Activated CD4-positive, alpha-beta T cell treated with anti-CD3 and anti-CD28 coated beads for 36 hours (primary cell): Measurements from ENCODE around the gene HSCB. TPM values are rescaled to one million over a fixed set of nuclear protein-coding genes. Genes with fewer than 3 reads are reported as not detected.

Experiments
- ATAC-seq: fragments of 200-7000 bp; cut with Tn5 transposase; one replicate; pipeline ENCODE4 v1.10.0; 2021; ENCODE audit warnings: mild to moderate bottlenecking, moderate library complexity
- CTCF ChIA-PET: fragments of 350-600 bp; sonication (Branson Sonifier 250); formaldehyde crosslinking; loops from one replicate; lab custom pipeline; 2021; ENCODE audit warnings: antibody characterized with exemption; lab: Charles Lee
- POLR2A ChIA-PET: fragments of 350-600 bp; sonication (Branson Sonifier 250); formaldehyde crosslinking; loops from one replicate; lab custom pipeline; 2021; ENCODE audit warnings: antibody characterized with exemption, inconsistent platforms; lab: Charles Lee
- DNase-seq: peaks from one replicate; pipeline ENCODE4 v3.0.0-alpha.2; 2020
- H3K27ac Mint-ChIP-seq: one replicate; pipeline ENCODE4 v1.8.0; 2021; ENCODE audit warnings: mixed read lengths
- H3K27me3 Mint-ChIP-seq: one replicate; pipeline ENCODE4 v1.8.0; 2021; ENCODE audit warnings: mixed read lengths
- H3K36me3 Mint-ChIP-seq: one replicate; pipeline ENCODE4 v1.8.0; 2021; ENCODE audit warnings: low read depth, mixed read lengths
- H3K4me1 Mint-ChIP-seq: one replicate; pipeline ENCODE4 v1.8.0; 2021; ENCODE audit warnings: mixed read lengths
- H3K4me3 Mint-ChIP-seq: one replicate; pipeline ENCODE4 v1.8.0; 2021; ENCODE audit warnings: mild to moderate bottlenecking, moderate library complexity, mixed read lengths
- H3K9me3 Mint-ChIP-seq: one replicate; pipeline ENCODE4 v1.8.0; 2021; ENCODE audit warnings: low read depth, mixed read lengths
- intact Hi-C, 2 experiments: fragments of 100-400 bp; cut with DNase I in 1 of 2; cut with micrococcal nuclease in 1 of 2; formaldehyde crosslinking; loops; one replicate each; pipeline versions ENCODE4 v1.14.2 to v1.15.1; 2022 to 2024; cut with DNase I, micrococcal nuclease
- total RNA-seq, 2 experiments: library from RNA; stranded (reverse); gene quantifications; one replicate each; pipeline ENCODE4 v1.2.3, GENCODE V29; 2021

HSCB gene
- total RNA-seq, 2 experiments from 2014 or later: 16.5 to 18.5 TPM

DNA sequence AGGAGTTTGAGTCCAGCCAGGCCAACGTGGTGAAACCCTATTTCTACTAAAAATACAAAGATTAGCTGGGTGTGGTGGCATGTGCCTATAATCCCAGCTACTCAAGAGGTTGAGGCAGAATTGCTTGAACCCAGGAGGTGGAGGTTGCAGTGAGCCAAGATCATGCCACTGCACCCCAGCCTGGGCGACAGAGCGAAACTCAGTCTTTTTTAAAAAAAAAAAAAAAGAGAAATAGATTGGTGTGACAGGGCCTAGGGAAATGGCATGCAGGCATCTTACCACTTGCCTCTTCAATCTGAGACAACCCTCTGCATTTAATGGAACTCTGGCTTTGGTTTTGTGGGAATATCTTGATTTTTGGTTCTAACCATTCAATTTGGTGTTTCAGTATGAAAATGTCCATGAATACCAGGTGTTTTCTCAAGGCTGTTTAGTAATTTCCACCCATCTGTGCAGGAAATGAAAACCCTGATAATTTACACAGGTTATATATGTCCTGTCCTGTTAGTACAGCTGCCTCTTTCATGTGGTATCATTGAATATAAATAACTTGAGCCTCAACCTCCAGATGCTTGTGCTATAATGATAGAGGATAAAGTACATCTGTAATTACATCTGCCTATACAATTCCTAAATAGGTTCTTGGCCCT lies 50.1 kb downstream of the HSCB start:
- H3K36me3 Mint-ChIP-seq: peaks cover 39% of the 10 kb centered on the region
- no peaks in the 10 kb centered on the region for H3K27me3 Mint-ChIP-seq
- no peak overlapping the region for H3K4me3 Mint-ChIP-seq
- POLR2A ChIA-PET: interaction anchor here (0.7 to 1.1 kb wide), 2 partner anchors 11 to 13 kb away, joined by 3 to 4 read pairs; no protein-coding TSS in a partner anchor
- DNase-seq: no peak
- peak; percentile 11 for ATAC-seq
- intact Hi-C loops: loop anchor here in 1 of 2 experiments (2.0 to 10.0 kb wide), 3 partner anchors 37 to 117 kb away; partner anchors contain the start of gene TTC28
- no peak overlapping the region for H3K27ac Mint-ChIP-seq
- peaks cover 45% of the 10 kb centered on the region for H3K4me1 Mint-ChIP-seq
- CTCF ChIA-PET: interaction anchor here (0.6 to 4.2 kb wide), 2 partner anchors 37 to 191 kb away, joined by 3 to 28 read pairs; no protein-coding TSS in a partner anchor
- no peaks in the 10 kb centered on the region for H3K9me3 Mint-ChIP-seq

DNA sequence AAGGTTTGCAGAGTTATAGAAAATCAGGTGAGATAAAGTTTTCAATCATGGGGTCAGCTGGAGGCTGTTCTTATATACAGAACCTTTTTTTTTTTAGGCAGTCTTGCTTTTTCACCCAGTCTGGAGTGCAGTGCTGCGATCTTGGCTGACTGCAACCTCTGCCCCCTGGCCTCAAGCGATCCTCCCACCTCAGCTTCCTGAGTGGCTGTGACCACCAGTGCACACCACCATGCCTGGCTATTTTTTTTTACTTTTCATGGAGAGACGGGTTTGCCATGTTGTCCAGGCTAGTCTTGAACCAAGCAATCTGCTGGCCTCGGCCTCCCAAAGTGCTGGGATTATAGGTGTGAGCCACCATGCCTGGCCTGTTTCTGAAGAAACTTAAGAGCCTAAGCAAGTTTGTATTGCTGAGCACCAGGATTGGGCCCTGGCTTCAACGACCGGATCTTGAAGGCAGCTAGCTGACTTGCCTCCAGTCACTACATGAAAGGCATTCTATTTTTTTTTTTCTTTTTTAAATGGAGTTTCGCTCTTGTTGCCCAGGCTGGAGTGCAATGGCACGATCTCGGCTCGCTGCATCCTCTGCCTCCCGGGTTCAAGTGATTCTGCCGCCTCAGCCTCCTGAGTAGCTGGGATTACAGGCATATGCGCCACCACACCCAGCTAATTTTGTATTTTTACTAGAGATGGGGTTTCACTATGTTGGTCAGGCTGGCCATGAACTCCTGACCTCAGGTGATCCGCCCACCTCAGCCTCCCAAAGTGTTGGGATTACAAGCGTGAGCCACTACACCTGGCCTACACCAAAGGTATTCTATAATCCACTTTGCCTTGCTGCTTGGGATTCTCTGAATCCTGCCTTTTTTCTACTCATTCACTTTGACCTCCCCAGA lies 50.9 kb downstream of the HSCB start:
- ATAC-seq (no peak), DNase-seq (no peak)
- intact Hi-C loops: loop anchor here in 1 of 2 experiments (10.0 kb wide), 2 partner anchors 112 to 118 kb away; partner anchors contain the start of gene TTC28
- H3K27ac Mint-ChIP-seq: no peak overlapping the region
- H3K36me3 Mint-ChIP-seq: peaks cover 45% of the 10 kb centered on the region
- no peaks in the 10 kb centered on the region for H3K27me3 Mint-ChIP-seq
- POLR2A ChIA-PET: no interaction called here
- no peak overlapping the region for H3K4me3 Mint-ChIP-seq
- CTCF ChIA-PET: interaction anchor here (0.6 to 4.2 kb wide), 4 partner anchors 9 to 192 kb away, joined by 3 to 28 read pairs (median 4); no protein-coding TSS in a partner anchor
- no peaks in the 10 kb centered on the region for H3K9me3 Mint-ChIP-seq
- H3K4me1 Mint-ChIP-seq: peaks cover 50% of the 10 kb centered on the region

DNA sequence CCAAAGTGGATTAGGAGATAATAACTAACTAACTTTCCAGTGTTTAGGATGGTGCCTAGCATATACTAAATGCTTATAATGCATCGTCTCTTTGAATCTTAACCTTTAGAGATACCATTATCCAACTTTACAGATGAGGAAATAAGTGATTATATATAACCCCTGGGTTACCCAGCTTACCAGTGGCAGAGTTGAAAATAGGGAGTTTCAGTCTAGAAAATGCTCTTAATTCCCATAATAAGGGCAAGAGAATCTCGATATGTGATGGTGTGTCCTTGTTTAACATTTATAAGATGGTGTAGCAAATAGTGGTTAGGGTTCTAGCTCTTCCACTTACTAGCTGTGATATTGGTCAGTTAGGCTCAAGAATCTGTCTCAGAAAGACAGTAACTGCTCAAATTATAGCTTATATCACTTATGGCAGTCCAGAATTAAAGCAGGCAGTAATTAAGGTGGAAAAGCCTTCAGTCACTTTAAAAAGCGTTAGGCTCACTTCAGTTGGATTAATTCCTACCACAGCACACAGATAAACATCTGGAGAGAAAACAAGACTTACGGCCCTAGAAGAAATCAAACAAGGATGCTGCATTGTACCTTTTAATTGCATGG lies 52.2 kb downstream of the HSCB start:
- no peak overlapping the region for H3K4me3 Mint-ChIP-seq
- H3K9me3 Mint-ChIP-seq: no peaks in the 10 kb centered on the region

DNA sequence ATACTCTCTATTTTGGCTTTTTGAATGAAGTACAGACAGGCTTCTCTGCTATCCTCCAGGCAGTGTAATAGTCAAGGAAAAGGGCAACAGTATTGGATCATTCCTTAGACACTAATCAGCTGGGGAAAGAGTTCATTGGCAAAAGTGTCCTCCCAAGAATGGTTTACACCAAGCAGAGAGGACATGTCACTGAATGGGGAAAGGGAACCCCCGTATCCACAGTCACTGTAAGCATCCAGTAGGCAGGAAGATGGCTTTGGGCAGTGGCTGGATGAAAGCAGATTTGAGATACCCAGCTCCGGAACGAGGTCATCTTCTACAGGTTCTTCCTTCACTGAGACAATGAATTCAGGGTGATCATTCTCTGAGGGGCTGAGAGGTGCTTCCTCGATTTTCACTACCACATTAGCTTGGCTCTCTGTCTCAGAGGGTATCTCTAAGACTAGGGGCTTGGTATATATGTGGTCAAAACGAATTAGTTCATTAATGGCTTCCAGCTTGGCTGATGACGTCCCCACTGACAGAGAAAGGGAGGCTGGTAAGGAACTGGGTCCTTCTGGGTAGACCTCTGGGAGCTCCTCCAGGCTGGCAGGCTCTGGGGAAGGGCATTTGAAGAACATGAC lies 53.3 kb downstream of the HSCB start:
- Mint-ChIP-seq H3K4me1 (peaks cover 59% of the 10 kb centered on the region), H3K27ac (no peak overlapping the region), H3K4me3 (no peak overlapping the region), H3K27me3 (no peaks in the 10 kb centered on the region), H3K36me3 (peaks cover 62% of the 10 kb centered on the region), H3K9me3 (no peaks in the 10 kb centered on the region)
- intact Hi-C loops: loop anchor here (5.0 to 10.0 kb wide), 3 partner anchors 110 to 972 kb away; partner anchors contain the start of genes TTC28 (in 1 of the 2), UQCR10 (in 1 of the 2) and ZMAT5 (in 1 of the 2)
- POLR2A ChIA-PET: interaction anchor here (1.0 kb wide), 1 partner anchor 19 kb away, joined by 3 read pairs; no protein-coding TSS in a partner anchor
- DNase-seq (no peak), ATAC-seq (no peak)
- CTCF ChIA-PET: interaction anchor here (0.6 to 2.2 kb wide), 6 partner anchors 9 to 910 kb away, joined by 3 to 12 read pairs (median 4); no protein-coding TSS in a partner anchor

More for the DNA sequence above, 52.2 kb downstream of the HSCB start:
- intact Hi-C loops: loop anchor here in 1 of 2 experiments (10.0 kb wide), 2 partner anchors 111 to 119 kb away; partner anchors contain the start of gene TTC28
- ATAC-seq (no peak), DNase-seq (no peak)
- POLR2A ChIA-PET: no interaction called here
- CTCF ChIA-PET: interaction anchor here (1.0 to 2.2 kb wide), 3 partner anchors 10 to 35 kb away, joined by 4 to 12 read pairs (median 4); no protein-coding TSS in a partner anchor
- H3K36me3 Mint-ChIP-seq: peaks cover 56% of the 10 kb centered on the region
- no peak overlapping the region for H3K27ac Mint-ChIP-seq
- peaks cover 60% of the 10 kb centered on the region for H3K4me1 Mint-ChIP-seq
- H3K27me3 Mint-ChIP-seq: no peaks in the 10 kb centered on the region

DNA sequence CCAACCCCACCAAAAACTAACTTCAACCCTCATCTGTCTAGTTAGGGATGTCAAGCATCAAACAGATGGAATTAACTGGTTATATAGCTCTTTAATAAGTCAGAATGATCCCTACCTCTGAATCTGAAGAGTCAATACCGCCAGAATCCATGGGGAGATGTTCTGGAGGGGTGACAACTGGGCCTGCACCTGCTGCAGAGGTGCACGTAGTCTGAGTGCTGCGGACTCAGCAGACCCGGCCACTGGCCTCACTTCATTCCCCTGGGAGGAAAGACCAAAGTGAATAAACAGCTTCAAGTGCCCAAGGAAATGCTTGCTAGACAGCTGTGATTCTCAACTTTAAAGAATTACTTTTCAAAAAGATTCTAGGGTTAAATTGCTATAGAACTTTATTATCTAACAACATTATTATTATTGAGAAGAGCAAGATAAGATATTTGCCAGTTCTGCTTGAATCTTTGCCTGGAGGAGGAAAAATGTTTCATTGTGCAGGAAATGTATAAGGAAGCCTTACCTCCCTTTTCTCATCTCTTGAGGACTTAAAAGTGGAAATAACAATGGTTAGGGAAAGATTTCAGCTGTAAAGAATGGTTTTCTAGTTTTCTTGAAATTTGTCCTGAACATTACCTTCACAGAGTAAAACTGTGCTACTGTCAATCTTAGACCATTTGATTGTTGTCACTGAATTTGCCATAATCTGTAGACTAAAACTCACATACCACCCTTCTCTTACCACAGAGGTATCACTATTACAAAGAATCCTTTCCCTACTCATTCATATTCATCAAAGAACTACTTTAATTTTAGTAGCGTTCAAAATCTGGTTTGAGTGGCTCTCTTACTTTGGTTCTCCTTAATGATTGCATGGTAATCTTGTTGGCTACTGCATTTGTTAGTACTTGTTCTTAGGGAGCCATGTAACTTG lies 54.4 kb downstream of the HSCB start:
- Mint-ChIP-seq H3K27me3 (no peaks in the 10 kb centered on the region), H3K4me1 (peaks cover 58% of the 10 kb centered on the region), H3K27ac (peak overlapping the region; percentile 69), H3K9me3 (no peaks in the 10 kb centered on the region), H3K4me3 (peak overlapping the region; percentile 37), H3K36me3 (peaks cover 64% of the 10 kb centered on the region)
- ATAC-seq (peak; percentile 15), DNase-seq (no peak)
- intact Hi-C loops: loop anchor here (1.0 to 10.0 kb wide), 4 partner anchors 109 to 971 kb away; partner anchors contain the start of genes TTC28 (in 1 of the 2), UQCR10 (in 1 of the 2) and ZMAT5 (in 1 of the 2)
- ChIA-PET CTCF (interaction anchor here (0.6 to 2.2 kb wide), 7 partner anchors 8 to 911 kb away, joined by 3 to 12 read pairs (median 3); no protein-coding TSS in a partner anchor), POLR2A (interaction anchor here (1.0 kb wide), 1 partner anchor 20 kb away, joined by 3 read pairs; no protein-coding TSS in a partner anchor)

DNA sequence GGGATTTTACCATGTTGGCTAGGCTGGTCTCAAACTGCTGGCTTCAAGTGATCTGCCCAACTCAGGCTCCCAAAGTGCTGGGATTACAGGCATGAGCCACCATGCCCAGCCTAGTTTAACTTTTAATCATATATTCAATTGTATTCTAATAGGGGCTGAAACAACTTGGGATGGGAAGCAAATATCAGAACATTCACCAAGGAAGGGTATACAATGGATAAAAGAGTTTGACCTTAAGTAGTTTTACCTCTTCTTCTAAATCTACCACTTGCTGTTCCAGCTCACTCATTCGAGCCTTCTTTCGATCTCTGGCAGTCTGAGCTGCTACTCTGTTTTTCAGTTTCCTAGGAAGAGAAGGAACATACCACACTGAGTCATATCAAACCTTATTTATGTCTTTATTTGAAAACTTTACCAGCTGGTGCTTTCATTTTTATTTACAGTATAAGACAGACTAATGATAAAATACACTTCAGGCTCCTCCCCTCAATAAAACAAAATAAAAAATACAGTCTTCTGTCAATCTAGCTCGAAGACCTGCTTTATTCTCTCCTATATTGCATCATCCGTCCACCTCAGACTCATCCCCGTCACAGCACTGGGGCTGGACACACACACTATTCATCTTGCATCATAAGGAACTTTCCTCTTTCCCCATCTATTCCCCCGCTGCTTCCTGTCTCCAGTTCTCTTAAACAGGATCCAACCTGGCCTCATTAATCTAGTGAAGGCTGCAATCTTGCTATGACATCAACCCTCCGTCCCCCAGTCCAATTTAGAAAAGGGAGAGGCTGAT lies 57.2 kb downstream of the HSCB start:
- peak overlapping the region; percentile 84 for H3K4me3 Mint-ChIP-seq
- ChIA-PET CTCF (interaction anchor here (0.5 to 2.8 kb wide), 4 partner anchors 13 to 86 kb away, joined by 3 to 22 read pairs (median 7); partner anchors contain the start of gene CCDC117), POLR2A (interaction anchor here (0.7 to 4.5 kb wide), 7 partner anchors 9 to 303 kb away, joined by 3 to 47 read pairs (median 5); partner anchors contain the start of genes CCDC117, CHEK2 and HSCB)
- DNase-seq: peak; percentile 55
- H3K27me3 Mint-ChIP-seq: no peaks in the 10 kb centered on the region
- H3K4me1 Mint-ChIP-seq: peaks cover 55% of the 10 kb centered on the region
- peak; percentile 43 for ATAC-seq
- H3K9me3 Mint-ChIP-seq: no peaks in the 10 kb centered on the region
- peak overlapping the region; percentile 97 for H3K27ac Mint-ChIP-seq
- peaks cover 58% of the 10 kb centered on the region for H3K36me3 Mint-ChIP-seq
- intact Hi-C loops: loop anchor here (1.0 to 10.0 kb wide), 8 partner anchors 12 to 968 kb away; partner anchors contain the start of genes HSCB (in 1 of the 2), PITPNB (in 1 of the 2), TTC28 (in 1 of the 2) and UQCR10 (in 1 of the 2)

DNA sequence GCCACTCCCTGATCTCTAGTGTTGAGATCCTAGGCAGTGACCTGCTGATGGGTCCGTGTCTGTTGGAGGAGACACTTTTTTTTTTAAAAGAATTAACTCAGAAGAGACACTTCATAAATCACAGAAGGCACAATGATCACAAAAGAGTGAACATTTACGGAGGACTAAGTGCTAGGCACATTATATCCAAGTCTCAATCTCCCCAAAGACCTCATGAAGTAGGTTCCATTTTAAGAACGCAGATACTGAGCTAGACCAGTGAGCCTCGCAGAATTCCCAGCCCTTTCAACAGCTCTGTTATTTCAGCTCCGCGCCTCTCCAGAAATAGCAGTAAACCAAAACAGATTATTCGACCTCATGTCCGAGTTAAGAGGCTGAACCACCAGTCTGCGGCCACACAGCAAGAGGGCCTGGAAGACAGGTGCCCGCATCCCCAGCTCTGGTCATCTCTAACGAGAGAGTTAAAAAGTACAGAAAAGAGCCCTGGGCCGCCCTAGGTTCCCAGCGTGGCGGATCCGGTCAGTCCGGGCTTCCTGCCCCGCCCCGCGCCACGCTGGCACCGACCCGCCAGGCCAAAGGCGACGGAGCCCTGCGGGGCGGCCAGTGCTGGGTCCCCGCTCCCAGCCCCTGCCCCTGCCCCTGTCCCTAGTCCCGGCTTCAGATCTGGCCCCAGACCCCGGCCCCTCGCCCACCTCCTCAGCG lies 57.9 kb downstream of the HSCB start:
- peaks cover 51% of the 10 kb centered on the region for H3K4me1 Mint-ChIP-seq
- peak overlapping the region; percentile 84 for H3K4me3 Mint-ChIP-seq
- intact Hi-C loops: loop anchor here (1.0 to 10.0 kb wide), 12 partner anchors 12 to 1625 kb away; partner anchors contain the start of genes HSCB (in 2 of the 2), EWSR1 (in 1 of the 2), KREMEN1 (in 1 of the 2) and MTFP1 (in 1 of the 2)
- peak; percentile 28 for ATAC-seq
- CTCF ChIA-PET: interaction anchor here (0.6 to 2.8 kb wide), 8 partner anchors 9 to 237 kb away, joined by 3 to 22 read pairs (median 4); partner anchors contain the start of gene CCDC117
- peak; percentile 54 for DNase-seq
- no peaks in the 10 kb centered on the region for H3K9me3 Mint-ChIP-seq
- peaks cover 51% of the 10 kb centered on the region for H3K36me3 Mint-ChIP-seq
- POLR2A ChIA-PET: interaction anchor here (0.7 to 4.5 kb wide), 7 partner anchors 11 to 58 kb away, joined by 3 to 47 read pairs (median 6); partner anchors contain the start of genes CCDC117, CHEK2 and HSCB
- H3K27ac Mint-ChIP-seq: peak overlapping the region; percentile 97
- H3K27me3 Mint-ChIP-seq: no peaks in the 10 kb centered on the region
